ENCODE measurements around the gene DNAJC1. TPM values are rescaled to one million over a fixed set of nuclear protein-coding genes. Genes with fewer than 3 reads are reported as not detected.

The DNAJC1 gene
- total RNA-seq, 1 donor from 2014 or later = 103 TPM

DNA sequence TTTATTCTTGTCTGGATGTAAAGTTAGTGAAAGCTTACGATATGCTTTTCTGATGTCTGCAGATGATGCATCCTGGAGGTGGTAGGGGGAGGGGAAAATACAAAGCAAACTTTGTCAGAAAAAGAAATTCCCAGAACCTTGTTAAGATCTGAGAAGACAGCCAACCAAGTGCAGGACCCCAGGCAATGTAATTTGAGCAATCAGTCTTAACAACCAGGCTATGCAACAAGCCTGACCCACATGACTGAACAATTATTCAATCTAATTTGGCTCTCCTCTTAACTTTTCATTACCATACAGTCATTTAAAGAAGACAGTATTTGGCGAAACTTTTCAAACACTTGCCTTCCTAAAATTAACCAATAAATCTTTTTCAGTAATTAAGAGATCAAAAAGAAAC, 74.5 kb downstream of the DNAJC1 start:
- TF ChIP-seq, protein P1, sequence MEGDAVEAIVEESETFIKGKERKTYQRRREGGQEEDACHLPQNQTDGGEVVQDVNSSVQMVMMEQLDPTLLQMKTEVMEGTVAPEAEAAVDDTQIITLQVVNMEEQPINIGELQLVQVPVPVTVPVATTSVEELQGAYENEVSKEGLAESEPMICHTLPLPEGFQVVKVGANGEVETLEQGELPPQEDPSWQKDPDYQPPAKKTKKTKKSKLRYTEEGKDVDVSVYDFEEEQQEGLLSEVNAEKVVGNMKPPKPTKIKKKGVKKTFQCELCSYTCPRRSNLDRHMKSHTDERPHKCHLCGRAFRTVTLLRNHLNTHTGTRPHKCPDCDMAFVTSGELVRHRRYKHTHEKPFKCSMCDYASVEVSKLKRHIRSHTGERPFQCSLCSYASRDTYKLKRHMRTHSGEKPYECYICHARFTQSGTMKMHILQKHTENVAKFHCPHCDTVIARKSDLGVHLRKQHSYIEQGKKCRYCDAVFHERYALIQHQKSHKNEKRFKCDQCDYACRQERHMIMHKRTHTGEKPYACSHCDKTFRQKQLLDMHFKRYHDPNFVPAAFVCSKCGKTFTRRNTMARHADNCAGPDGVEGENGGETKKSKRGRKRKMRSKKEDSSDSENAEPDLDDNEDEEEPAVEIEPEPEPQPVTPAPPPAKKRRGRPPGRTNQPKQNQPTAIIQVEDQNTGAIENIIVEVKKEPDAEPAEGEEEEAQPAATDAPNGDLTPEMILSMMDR (IDR thresholded peaks at IDR 0.05; ENCODE audit: insufficient read depth, low read length, poor library complexity, severe bottlenecking) = no peak
- no peak overlapping the region for H3K4me3 ChIP-seq (ENCODE audit: low read depth, low read length)
- no peak for DNase-seq (ENCODE audit: low read depth)
- H3K27me3 ChIP-seq (ENCODE audit: control insufficient read depth, insufficient read depth, low read length) = no peaks in the 10 kb centered on the region
- no peaks in the 10 kb centered on the region for H3K36me3 ChIP-seq (ENCODE audit: control insufficient read depth, insufficient read depth, low read length)

DNA sequence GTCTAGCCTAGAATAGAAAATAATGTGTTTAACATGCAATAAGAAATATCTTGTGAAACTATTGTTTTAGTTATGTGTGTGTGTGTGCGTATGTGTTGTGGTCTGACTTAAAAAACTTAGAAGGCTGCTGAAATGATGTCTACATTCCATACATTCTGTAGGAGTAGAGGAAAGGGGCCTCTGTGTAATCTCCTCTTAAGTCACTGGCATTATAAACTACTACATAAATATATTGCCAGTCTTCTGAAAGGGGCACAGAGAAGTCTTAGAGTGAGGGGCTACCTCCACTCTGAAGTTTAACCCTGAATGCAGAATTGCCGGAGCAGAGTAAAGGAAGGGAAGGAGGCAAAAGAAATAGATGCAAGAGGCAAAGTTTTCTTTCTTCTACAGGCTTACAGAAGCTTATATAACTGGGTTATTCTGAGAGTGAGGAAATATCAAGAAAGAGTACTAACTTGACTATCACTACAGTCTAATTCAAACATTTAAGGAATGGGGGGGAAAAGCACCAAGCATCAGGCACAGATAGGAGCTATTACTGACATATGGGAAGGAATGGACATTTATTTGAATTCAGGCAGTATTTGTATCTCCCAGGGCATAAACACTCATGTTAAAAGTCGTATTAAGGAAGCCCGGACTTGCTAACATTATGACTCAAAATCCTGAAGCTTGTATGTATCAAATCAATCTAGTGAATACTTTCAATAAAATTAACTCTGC, 75.7 kb downstream of the DNAJC1 start:
- no peaks in the 10 kb centered on the region for H3K27me3 ChIP-seq (ENCODE audit: control insufficient read depth, insufficient read depth, low read length)
- DNase-seq (ENCODE audit: low read depth) = no peak
- TF ChIP-seq, protein P1 (IDR thresholded peaks at IDR 0.05; ENCODE audit: insufficient read depth, low read length, poor library complexity, severe bottlenecking) = no peak
- no peak overlapping the region for H3K4me3 ChIP-seq (ENCODE audit: low read depth, low read length)
- H3K36me3 ChIP-seq (ENCODE audit: control insufficient read depth, insufficient read depth, low read length) = no peaks in the 10 kb centered on the region

DNA sequence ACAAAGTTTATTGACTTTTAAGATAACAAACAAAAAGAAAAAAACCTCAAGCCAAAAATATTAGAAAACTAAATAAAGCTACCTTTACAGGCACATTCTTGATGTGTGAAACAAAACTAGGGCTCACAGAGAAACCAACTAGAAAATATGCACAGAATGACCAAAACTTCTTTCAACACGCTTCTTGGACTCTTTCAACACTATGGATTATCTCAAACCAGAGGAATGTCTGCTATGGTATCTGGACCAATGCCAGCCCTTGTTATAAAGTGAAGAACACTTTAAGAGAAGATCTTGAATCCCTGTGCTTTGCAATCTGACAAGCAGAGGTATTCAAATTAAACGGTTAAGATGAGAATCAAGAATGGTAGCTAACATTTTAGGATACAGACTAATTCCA, 76.6 kb downstream of the DNAJC1 start:
- Histone ChIP-seq H3K36me3 (ENCODE audit: control insufficient read depth, insufficient read depth, low read length) (no peaks in the 10 kb centered on the region), H3K4me3 (ENCODE audit: low read depth, low read length) (no peak overlapping the region), H3K27me3 (ENCODE audit: control insufficient read depth, insufficient read depth, low read length) (no peaks in the 10 kb centered on the region)
- TF ChIP-seq, protein P1 (IDR thresholded peaks at IDR 0.05; ENCODE audit: insufficient read depth, low read length, poor library complexity, severe bottlenecking) = no peak
- DNase-seq (ENCODE audit: low read depth) = peak; percentile 86

DNA sequence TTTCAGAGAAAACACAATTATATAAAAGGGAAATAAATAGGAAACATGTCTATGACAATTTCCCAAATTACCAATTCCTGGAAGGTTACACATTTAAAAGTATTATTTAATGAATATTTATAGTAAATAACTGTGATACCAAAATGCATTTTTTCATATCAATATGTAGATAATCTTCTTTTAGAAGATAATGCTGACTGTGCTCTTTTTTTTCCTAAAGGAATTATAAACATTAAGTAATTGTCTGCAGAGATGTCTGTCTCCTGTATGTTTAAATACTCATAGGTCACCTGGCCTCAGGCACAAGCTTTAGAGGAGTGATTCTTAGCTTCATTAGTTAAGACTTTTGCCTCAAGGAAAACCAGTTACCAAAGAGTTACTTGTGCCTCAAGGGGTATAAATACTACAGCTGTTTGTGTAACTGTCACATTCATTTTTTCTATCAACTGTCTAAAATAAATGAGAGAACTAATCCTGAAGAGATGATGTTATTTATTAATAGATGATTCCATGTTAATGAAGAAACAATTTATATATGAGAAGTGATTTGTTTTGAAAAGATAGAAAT, 77.1 kb downstream of the DNAJC1 start:
- no peak overlapping the region for H3K4me3 ChIP-seq (ENCODE audit: low read depth, low read length)

DNA sequence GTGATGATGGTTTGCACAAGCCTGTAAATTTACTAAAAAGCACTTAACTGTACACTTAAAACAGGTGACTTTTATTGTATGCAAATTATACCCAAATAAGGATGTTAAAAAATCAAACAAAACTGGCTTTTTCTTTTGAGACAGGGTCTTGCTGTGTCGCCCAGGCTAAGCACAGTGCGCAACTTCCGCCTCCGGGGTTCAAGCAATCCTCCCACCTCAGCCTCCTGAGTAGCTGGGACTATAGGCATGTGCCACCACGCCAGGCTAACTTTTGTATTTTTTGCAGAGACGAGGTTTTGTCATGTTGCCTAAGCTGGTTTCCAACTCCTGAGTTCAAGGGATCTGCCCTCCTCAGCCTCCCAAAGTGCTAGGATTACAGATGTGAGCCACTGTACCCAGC, 77.7 kb downstream of the DNAJC1 start:
- no peaks in the 10 kb centered on the region for H3K36me3 ChIP-seq (ENCODE audit: control insufficient read depth, insufficient read depth, low read length)
- no peaks in the 10 kb centered on the region for H3K27me3 ChIP-seq (ENCODE audit: control insufficient read depth, insufficient read depth, low read length)
- H3K4me3 ChIP-seq (ENCODE audit: low read depth, low read length) = no peak overlapping the region
- TF ChIP-seq, protein P1 (IDR thresholded peaks at IDR 0.05; ENCODE audit: insufficient read depth, low read length, poor library complexity, severe bottlenecking) = no peak
- DNase-seq (ENCODE audit: low read depth) = no peak

More for the DNA sequence above, 77.1 kb downstream of the DNAJC1 start:
- H3K27me3 ChIP-seq (ENCODE audit: control insufficient read depth, insufficient read depth, low read length) = no peaks in the 10 kb centered on the region
- DNase-seq (ENCODE audit: low read depth) = no peak
- TF ChIP-seq, protein P1 (IDR thresholded peaks at IDR 0.05; ENCODE audit: insufficient read depth, low read length, poor library complexity, severe bottlenecking) = no peak
- no peaks in the 10 kb centered on the region for H3K36me3 ChIP-seq (ENCODE audit: control insufficient read depth, insufficient read depth, low read length)
